Uterus (tissue), 4 donors: ENCODE measurements around the gene ENO2. TPM values are rescaled to one million over a fixed set of nuclear protein-coding genes. Genes with fewer than 3 reads are reported as not detected.

ENCODE experiments used
- DNase-seq, 2 donors: peaks; one replicate each; pipeline ENCODE4 v3.0.0-alpha.2; 2019 to 2020
- H3K27ac ChIP-seq, 2 donors: fragments of 200-600 bp; sonication (generic); 1 replicate in 1 of 2; 2 replicates in 1 of 2; pipeline ENCODE4 v1.5.1; 2016 to 2018
- H3K27me3 ChIP-seq, 2 donors: fragments of 200-600 bp; sonication (generic); one replicate each; pipeline ENCODE4 v1.5.1; 2018 to 2019; ENCODE audit warnings: control low read depth in 1 of 2
- H3K36me3 ChIP-seq, 2 donors: fragments of 200-600 bp; sonication (generic); one replicate each; pipeline ENCODE4 v1.5.1; 2019; ENCODE audit warnings: control low read depth in 1 of 2
- H3K4me1 ChIP-seq, 2 donors: fragments of 200-600 bp; sonication (generic); one replicate each; pipeline ENCODE4 v1.5.1; 2018 to 2019; ENCODE audit warnings: control low read depth in 1 of 2
- H3K4me3 ChIP-seq, 2 donors: fragments of 200-600 bp; sonication (generic); 1 replicate in 1 of 2; 2 replicates in 1 of 2; pipeline ENCODE4 v1.5.1; 2018 to 2019; ENCODE audit warnings: mild to moderate bottlenecking in 1 of 2
- H3K9me3 ChIP-seq, 2 donors: fragments of 200-600 bp; sonication (generic); one replicate each; pipeline ENCODE4 v1.5.1; 2019; ENCODE audit warnings: control low read depth in 1 of 2
- CTCF ChIP-seq, 4 experiments: fragments of 200-600 bp in 2 of 4; fragments of 450-650 bp in 2 of 4; sonication (generic) in 2 of 4; IDR thresholded peaks; one replicate each; pipeline ENCODE4 v1.5.1; 2016 to 2019; ENCODE audit warnings: antibody characterized with exemption in 4 of 4, mild to moderate bottlenecking in 2 of 4, moderate library complexity in 1 of 4
- POLR2A ChIP-seq, 2 donors: fragments of 450-650 bp; IDR thresholded peaks; one replicate each; pipeline ENCODE4 v1.6.1; 2016; ENCODE audit warnings: antibody characterized with exemption in 2 of 2, mild to moderate bottlenecking in 1 of 2, moderate library complexity in 1 of 2
- intact Hi-C: fragments of 100-400 bp; cut with DNase I; formaldehyde crosslinking; loops from one replicate; pipeline ENCODE4 v1.15.1; 2023; ENCODE audit warnings: low total_unique reads
- total RNA-seq, 4 donors: library from RNA; depleted of rRNA in 3 of 4; stranded (reverse); fragments of >200 nt in 3 of 4; gene quantifications; one replicate each; pipeline versions ENCODE4 v1.1.0 to v1.2.4, GENCODE V29; 2014 to 2023
- donor health status: DM: yes; HTN: yes; CAD: no.

Gene ENO2
- total RNA-seq, 4 donors from 2014 or later = 9.7 to 84.7 (median 24.4) TPM

- Histone ChIP-seq H3K27me3 (no peaks in the 10 kb centered on the region), H3K27ac (peak overlapping the region; percentile 93 to 94), H3K9me3 (no peaks in the 10 kb centered on the region), H3K4me3 (peak overlapping the region; percentile 74 to 80), H3K36me3 (no peaks in the 10 kb centered on the region), H3K4me1 (peaks cover 4 to 6% of the 10 kb centered on the region in 2 donors)
- TF ChIP-seq POLR2A (IDR thresholded peaks at IDR 0.05) (peak; percentile 14 to 50), CTCF (IDR thresholded peaks at IDR 0.05) (peak; percentile 84 to 96 (median 89))
- peak; percentile 94 for DNase-seq
- intact Hi-C loops = loop anchor here (10.0 kb wide), 1 partner anchor 170 kb away; no protein-coding TSS in a partner anchor
Measured at GRCh38 chr12:6944381-6945186, 30.2 kb downstream of the ENO2 start.

DNA sequence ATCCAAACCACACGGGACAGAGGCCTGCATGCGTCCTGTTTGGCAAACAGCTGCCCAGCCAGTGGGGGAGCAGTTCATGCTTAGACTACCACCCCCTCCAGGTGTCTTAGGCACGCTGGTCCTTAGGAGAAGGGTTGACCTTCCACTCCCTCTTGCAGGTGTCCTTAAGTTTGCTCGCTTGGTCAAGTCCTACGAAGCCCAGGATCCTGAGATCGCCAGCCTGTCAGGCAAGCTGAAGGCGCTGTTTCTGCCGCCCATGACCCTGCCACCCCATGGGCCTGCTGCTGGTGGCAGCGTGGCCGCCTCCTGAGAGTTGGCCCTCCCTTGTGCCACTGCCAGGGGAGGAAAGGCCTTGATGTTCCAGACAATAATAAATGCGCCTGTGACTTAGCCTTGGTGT, 31.2 kb downstream of the ENO2 start:
- Histone ChIP-seq H3K36me3 (no peaks in the 10 kb centered on the region), H3K9me3 (no peaks in the 10 kb centered on the region), H3K27me3 (no peaks in the 10 kb centered on the region), H3K4me1 (peaks cover 4 to 6% of the 10 kb centered on the region in 2 donors), H3K27ac (peak overlapping the region in 1 of 2 donors; percentile 94), H3K4me3 (no peak overlapping the region)
- intact Hi-C loops = loop anchor here (10.0 kb wide), 1 partner anchor 169 kb away; no protein-coding TSS in a partner anchor
- DNase-seq = no peak
- TF ChIP-seq POLR2A (IDR thresholded peaks at IDR 0.05) (no peak), CTCF (IDR thresholded peaks at IDR 0.05) (no peak)

GRCh38 chr12:6946033-6946919, 31.9 kb downstream of the ENO2 start:
- H3K4me1 ChIP-seq = peaks cover 4 to 6% of the 10 kb centered on the region in 2 donors
- TF ChIP-seq POLR2A (IDR thresholded peaks at IDR 0.05) (peak in 1 of 2 donors; percentile 57), CTCF (IDR thresholded peaks at IDR 0.05) (no peak)
- intact Hi-C loops = loop anchor here (10.0 kb wide), 1 partner anchor 169 kb away; no protein-coding TSS in a partner anchor
- no peak overlapping the region for H3K4me3 ChIP-seq
- H3K27ac ChIP-seq = peak overlapping the region in 1 of 2 donors; percentile 58
- H3K27me3 ChIP-seq = no peaks in the 10 kb centered on the region
- no peak for DNase-seq
- no peaks in the 10 kb centered on the region for H3K9me3 ChIP-seq
- H3K36me3 ChIP-seq = no peaks in the 10 kb centered on the region

DNA sequence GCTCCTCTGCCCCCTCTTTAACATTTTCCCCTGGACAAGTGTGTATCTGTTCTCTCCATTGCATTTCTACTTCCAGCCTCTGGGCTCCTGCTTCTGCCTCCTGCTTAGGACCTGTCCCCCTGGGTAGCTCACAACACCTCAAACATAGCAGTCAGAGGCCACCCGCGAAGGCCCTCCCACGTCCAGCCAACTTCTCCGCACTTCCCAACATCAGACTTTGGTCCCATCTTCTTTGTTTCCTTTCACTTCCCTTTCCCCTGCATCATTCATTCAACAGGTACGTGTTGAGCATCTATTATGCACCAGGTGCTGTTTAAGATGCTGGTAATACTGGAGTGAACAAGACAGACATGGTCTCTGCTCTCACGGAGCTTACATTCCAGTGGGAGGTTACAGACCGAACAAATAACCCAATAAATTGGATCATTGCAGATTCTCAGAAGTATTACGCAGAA, 32.6 kb downstream of the ENO2 start:
- Histone ChIP-seq H3K27ac (no peak overlapping the region), H3K9me3 (no peaks in the 10 kb centered on the region), H3K4me3 (no peak overlapping the region), H3K27me3 (no peaks in the 10 kb centered on the region), H3K4me1 (peaks cover 4 to 6% of the 10 kb centered on the region in 2 donors), H3K36me3 (no peaks in the 10 kb centered on the region)
- intact Hi-C loops = loop anchor here (10.0 kb wide), 1 partner anchor 168 kb away; no protein-coding TSS in a partner anchor
- no peak for TF ChIP-seq CTCF (IDR thresholded peaks at IDR 0.05)
- TF ChIP-seq POLR2A (IDR thresholded peaks at IDR 0.05) = no peak
- no peak for DNase-seq
